ENCODE measurements around the gene ARG2. TPM values are rescaled to one million over a fixed set of nuclear protein-coding genes. Genes with fewer than 3 reads are reported as not detected.

Gene ARG2
- polyA plus RNA-seq, 1 donor: 2.3 TPM

- DNase-seq (ENCODE audit: low read depth): no peak
These were observed 16.7 kb downstream of the ARG2 start for GRCh38 chr14:67636361-67636919.

DNA sequence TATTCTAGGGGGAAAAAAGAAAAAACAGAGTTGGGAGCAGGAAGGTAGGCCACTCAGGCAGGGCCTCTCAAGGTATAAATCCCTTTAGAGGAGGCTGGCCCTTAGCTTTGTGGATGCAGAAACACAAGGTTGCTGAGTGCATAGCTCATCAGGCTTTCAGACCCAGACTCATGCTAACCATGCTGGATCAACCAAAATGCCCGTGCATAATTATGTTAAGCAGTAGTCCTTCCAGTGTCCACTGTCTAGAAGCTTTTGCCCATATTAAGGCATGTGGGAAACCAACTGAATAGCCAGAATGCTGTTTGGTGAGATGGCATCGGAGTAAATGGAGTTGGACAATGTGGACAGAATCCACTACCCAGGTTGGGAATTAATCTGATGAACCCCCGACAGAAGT, 18.9 kb downstream of the ARG2 start:
- no peak for DNase-seq (ENCODE audit: low read depth)

- DNase-seq (ENCODE audit: low read depth): no peak
These were observed 21.8 kb downstream of the ARG2 start for GRCh38 chr14:67641480-67641879.

DNA sequence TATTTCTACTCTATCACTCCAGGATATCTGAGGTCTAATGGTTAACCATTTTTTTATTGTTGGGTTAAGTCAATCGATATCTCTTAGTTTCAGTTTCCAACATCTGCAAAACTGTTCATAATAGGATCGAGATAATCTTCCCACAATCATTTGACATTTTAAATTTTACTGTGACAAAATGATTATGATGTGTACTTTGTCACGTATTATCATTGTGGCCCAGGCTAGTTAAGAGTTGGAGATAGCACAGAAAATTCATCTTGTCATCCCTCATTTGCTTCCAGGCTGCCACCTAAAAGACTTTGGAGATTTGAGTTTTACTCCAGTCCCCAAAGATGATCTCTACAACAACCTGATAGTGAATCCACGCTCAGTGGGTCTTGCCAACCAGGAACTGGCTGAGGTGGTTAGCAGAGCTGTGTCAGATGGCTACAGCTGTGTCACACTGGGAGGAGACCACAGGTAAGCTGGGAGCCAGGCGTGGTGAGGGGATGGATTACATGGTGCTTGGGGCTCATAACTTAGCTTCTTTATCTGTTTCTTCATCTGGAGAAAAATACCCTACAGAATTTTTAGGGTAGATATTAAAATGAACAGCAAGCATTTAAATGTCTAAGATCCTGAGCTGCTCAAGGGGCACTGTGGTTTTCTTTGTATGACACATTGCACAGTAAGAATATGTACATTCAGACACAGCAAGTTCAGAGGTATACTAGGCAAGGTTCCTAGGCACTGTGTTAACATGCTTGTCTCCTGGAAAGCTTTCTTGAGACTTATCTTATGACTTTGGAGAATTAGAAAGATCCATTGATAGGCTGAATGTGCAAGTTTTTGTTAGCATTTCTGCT, 22.4 kb downstream of the ARG2 start:
- no peak for DNase-seq (ENCODE audit: low read depth)

DNA sequence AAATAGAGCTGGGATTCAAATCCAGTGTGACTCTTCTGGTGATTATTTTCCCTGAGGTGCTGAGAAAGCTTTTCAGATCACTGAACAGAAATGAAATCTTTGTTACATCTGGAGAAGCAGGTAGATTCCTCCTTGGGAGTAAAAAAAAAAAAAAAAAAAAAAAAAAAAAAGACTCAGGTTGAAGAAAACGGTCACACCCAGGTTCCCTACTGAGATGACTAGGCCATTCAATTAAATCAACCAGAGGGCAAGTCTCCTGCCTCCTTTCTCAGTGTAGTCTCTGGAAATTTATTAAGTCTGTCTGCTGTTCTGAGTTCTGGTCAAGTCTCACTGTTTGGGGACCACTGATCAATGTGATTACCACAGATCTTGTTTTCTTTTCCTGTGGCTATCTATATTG, 24.0 kb downstream of the ARG2 start:
- no peak for DNase-seq (ENCODE audit: low read depth)

DNA sequence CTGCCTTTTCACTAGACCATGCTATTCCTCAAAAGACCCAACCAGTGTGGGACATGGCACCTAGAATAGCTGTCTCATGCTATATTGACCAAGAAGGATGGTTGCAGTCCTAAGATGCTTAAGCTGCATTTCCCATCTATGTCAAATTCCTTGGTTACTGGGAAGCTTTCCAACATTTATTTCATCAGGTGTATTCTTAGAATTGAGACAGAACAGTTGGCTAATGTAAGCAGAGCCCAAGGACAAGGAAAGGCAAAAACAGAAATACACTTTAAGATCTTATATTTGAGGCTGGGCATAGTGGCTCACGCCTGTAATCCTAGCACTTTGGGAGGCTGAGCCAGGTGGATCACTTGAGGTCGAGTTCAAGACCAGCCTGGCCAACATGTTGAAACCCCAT, 24.7 kb downstream of the ARG2 start:
- DNase-seq (ENCODE audit: low read depth): no peak

DNA sequence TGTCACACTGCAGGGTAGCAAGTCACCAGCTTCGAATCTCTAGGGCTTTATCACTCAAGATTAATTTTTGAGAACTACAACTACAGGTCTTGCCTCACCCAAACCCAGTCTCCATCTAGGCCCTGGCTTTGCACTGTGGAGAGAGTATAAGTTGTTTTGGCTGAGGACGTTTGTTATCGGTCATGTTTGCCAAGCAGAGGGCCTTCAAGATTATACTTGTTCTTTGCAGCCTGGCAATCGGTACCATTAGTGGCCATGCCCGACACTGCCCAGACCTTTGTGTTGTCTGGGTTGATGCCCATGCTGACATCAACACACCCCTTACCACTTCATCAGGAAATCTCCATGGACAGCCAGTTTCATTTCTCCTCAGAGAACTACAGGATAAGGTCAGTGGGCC, 25.7 kb downstream of the ARG2 start:
- no peak for DNase-seq (ENCODE audit: low read depth)

DNA sequence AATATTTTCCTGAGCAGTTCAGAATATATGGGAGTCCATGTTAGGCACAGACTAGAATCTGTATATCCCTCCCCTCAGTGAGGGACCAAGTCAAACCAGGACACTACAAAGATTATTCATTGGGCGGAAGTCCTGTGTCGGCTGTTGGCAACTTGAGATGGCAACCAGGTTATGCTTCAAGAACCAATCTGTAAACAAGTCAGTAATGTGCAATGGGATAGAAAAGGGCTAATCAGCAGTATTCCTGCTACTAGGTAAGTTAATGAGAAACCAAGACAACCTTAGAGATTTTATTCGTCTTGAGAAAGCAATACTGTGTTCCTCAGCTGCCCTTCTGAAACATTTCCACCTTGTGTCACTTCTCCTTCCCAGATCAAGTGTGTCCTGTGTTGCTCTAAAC, 26.4 kb downstream of the ARG2 start:
- DNase-seq (ENCODE audit: low read depth): no peak

DNA sequence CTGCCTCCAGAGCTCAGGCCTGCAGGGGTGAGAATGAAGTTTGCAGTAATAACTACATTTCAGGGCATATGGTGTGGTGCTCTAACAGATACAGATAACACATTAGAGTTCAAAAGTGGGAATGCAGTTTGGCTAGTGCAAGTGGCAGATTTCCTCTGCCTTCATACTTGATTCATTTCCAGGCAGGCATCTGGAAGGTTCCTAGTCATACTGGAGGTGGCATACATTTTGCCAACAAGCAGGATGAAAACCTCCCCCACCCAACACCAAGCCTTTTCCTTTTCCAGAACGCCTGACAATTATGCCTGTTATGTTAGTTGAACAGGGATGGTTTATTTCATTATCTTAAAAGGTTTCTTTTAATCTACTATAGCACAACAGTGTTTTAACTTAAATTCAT, 30.4 kb downstream of the ARG2 start:
- no peak for DNase-seq (ENCODE audit: low read depth)

GRCh38 chr14:67650694-67651093, 31.0 kb downstream of the ARG2 start:
- DNase-seq (ENCODE audit: low read depth): no peak

GRCh38 chr14:67652189-67652588, 32.5 kb downstream of the ARG2 start:
- DNase-seq (ENCODE audit: low read depth): no peak

- no peak for DNase-seq (ENCODE audit: low read depth)
These were observed 34.0 kb downstream of the ARG2 start for GRCh38 chr14:67653651-67654280.

- DNase-seq (ENCODE audit: low read depth): no peak
These were observed 43.9 kb downstream of the ARG2 start for GRCh38 chr14:67663633-67664032.

- DNase-seq (ENCODE audit: low read depth): no peak
These were observed 46.1 kb downstream of the ARG2 start for GRCh38 chr14:67665868-67666267.

GRCh38 chr14:67666750-67667449, 47.2 kb downstream of the ARG2 start:
- DNase-seq (ENCODE audit: low read depth): peak; percentile 26

DNA sequence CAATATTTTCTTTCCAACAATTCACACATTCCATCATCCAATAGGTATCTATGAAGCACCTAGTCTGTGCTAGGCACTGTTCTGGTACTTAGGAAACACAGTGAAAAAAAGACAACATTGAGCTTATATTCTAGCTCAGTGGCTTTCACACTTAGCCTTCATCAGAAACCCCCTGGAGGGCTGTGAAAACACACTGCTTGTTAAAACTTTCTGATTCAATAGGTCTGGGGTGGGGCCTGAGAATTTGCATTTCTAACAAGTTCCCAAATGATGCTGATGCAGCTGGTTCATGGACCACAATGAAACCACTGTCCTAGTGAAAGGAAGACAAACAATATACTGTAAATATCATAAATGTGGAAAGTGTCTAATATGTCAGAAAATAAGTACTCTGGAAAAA, 48.8 kb downstream of the ARG2 start:
- no peak for DNase-seq (ENCODE audit: low read depth)

DNA sequence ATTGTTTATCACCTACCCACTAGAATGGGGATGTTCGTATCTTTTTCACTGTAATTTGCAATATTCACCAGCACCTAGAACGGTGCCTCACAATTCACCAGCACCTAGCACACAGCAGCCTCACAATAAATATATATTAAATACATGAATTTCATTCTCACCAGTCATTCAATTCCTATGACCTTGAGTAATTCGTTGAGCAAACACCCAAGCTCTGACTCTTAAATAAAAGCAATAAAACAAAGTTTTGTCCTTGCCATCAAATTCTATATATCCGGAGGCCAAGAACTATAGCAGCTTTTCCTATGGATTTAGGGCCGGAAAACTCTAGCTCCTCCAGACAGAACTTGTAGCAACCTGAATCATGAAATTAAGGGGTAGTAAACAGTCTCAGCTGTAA, 53.7 kb downstream of the ARG2 start:
- no peak for DNase-seq (ENCODE audit: low read depth)

DNA sequence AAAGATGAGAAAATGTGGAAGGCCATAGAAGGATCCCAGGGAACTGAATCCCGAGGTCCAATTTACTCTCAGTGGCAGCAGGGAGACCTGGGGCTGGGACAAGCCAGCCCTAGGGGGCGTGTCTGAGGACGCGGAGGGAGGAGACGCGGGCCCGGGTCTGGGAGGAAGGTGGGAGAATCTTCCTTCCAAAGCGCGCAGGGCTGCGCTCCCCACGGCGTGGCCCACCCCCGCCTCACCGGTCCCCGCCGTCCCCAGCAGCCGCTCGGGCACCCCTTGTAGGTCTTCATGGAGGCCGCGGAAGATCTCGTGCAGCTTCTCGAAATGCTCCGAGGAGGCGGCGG, 54.4 kb downstream of the ARG2 start:
- no peak for DNase-seq (ENCODE audit: low read depth)

- DNase-seq (ENCODE audit: low read depth): peak; percentile 46
These were observed 54.9 kb downstream of the ARG2 start, which contains the start of gene VTI1B for GRCh38 chr14:67674480-67675218. TSS of gene VTI1B (minus strand) at chr14:67674632. CDS start at chr14:67674489, 143 bp downstream.

DNA sequence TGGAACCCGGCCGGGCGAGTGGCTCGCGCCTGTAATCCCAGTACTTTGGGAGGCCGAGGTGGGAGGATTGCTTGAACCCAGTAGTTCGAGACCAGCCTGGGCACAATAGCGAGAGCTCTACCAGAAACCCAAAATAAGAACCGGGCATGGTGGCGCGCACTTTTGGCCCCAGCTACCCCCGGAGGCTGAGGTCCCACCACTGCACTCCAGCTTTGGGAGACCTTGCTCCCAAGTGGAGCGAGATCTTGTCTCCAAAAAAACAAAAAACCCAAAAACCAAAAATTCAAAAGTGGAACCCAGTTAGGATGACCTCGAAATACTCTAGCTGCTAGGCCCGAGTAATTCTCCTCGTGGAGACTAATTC, 55.5 kb downstream of the ARG2 start:
- no peak for DNase-seq (ENCODE audit: low read depth)

DNA sequence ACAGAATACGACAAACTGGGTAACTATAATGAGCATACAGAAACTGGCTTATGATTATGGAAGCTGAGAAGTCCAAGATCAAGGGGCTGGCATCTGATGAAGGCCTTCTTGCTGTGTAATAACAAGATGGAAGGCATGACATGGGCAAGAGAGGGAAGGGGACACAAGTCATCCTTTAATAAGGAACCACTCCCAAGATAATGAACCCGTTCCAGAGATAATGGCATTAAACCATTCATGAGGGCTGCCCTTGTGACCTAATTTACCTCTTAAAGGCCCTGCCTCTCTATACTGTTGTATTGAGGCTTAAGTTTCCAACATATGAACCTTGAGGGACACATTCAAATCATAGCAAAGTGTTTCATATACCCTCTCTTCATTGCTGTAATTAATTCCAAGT, 59.3 kb downstream of the ARG2 start:
- DNase-seq (ENCODE audit: low read depth): no peak

DNA sequence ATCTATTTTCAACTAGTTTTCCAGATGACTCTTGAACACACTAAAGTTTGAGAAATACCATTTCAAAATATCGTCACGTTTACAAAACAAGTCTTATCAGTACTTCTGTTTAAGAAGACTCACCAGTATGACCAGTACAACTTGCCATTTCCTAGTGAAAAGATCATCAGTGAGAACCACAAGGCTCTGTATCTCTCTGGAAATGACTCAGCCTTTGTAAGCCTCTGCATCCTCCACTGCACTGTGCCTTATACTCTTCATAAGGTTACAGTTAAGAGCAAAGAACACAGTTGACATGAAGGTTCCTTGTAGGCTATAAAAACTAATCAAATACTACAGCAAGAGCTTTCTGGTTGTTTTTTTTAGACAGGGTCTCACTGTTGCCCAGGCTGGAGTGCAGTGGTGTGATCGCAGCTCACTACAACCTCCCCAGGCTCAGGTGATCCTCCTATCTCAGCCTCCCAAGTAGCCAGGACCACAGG, 60.4 kb downstream of the ARG2 start:
- no peak for DNase-seq (ENCODE audit: low read depth)

Measured in forelimb muscle (tissue), 1 donor.